HepG2 (cell line): ENCODE data around the gene CLCNKA. TPM values are rescaled to one million over a fixed set of nuclear protein-coding genes. Genes with fewer than 3 reads are reported as not detected.
A peak's percentile ranks its signal among the peaks of the same experiment; 100 is the strongest.

ENCODE experiments used
- ARNTL ChIP-seq: sonication (generic); formaldehyde crosslinking; IDR thresholded peaks from 2 replicates; pipeline ENCODE4 v1.4.0; 2020; ENCODE audit warnings: mild to moderate bottlenecking, missing genetic modification reagents
- ELF3 ChIP-seq: IDR thresholded peaks from 2 replicates; pipeline ENCODE4 v1.6.1; 2016; ENCODE audit warnings: missing genetic modification reagents, missing compliant biosample characterization
- GPN1 ChIP-seq: sonication (generic); formaldehyde crosslinking; IDR thresholded peaks from 2 replicates; pipeline ENCODE4 v1.5.1; 2020; ENCODE audit warnings: missing genetic modification reagents, borderline replicate concordance
- HNF4A ChIP-seq: sonication (generic); formaldehyde crosslinking; IDR thresholded peaks from 2 replicates; pipeline ENCODE4 v1.4.0; 2020; ENCODE audit warnings: missing genetic modification reagents
- HOXA9 ChIP-seq: sonication (generic); formaldehyde crosslinking; IDR thresholded peaks from 2 replicates; pipeline ENCODE4 v1.8.1; 2022; ENCODE audit warnings: missing genetic modification reagents, mild to moderate bottlenecking, moderate library complexity, borderline replicate concordance
- NR1H2 ChIP-seq: sonication (generic); formaldehyde crosslinking; IDR thresholded peaks from 2 replicates; pipeline ENCODE4 v1.8.1; 2022; ENCODE audit warnings: low read depth, missing genetic modification reagents, borderline replicate concordance
- PCBP1 ChIP-seq: fragments of 200-400 bp; formaldehyde crosslinking; IDR thresholded peaks from 2 replicates; pipeline ENCODE4 v1.6.1; 2017; ENCODE audit warnings: mild to moderate bottlenecking, low read depth, low read length, borderline replicate concordance
- POGZ ChIP-seq: sonication (generic); formaldehyde crosslinking; IDR thresholded peaks from 2 replicates; pipeline ENCODE4 v1.4.0; 2020; ENCODE audit warnings: mild to moderate bottlenecking, missing genetic modification reagents
- PTBP1 ChIP-seq: fragments of 200-400 bp; formaldehyde crosslinking; IDR thresholded peaks from 2 replicates; pipeline ENCODE4 v1.6.1; 2018; ENCODE audit warnings: low read length, low read depth; ENCODE audit not compliant: poor library complexity, severe bottlenecking
- RFX1 ChIP-seq: fragments of 450-650 bp; IDR thresholded peaks from 2 replicates; pipeline ENCODE4 v1.6.1; 2017
- SAFB2 ChIP-seq: sonication (generic); formaldehyde crosslinking; IDR thresholded peaks from 2 replicates; pipeline ENCODE4 v1.5.1; 2020; ENCODE audit warnings: missing genetic modification reagents, low read depth, mild to moderate bottlenecking, borderline replicate concordance
- SIN3A ChIP-seq: IDR thresholded peaks from 2 replicates; pipeline ENCODE4 v1.6.1; 2011; ENCODE audit warnings: low read depth, mild to moderate bottlenecking, control low read depth, low read length, borderline replicate concordance
- SRY ChIP-seq: sonication (generic); formaldehyde crosslinking; IDR thresholded peaks from 2 replicates; pipeline ENCODE4 v1.8.0; 2022; ENCODE audit warnings: mild to moderate bottlenecking, missing genetic modification reagents
- TOE1 ChIP-seq: sonication (generic); formaldehyde crosslinking; IDR thresholded peaks from 2 replicates; pipeline ENCODE4 v1.4.0; 2020; ENCODE audit warnings: mild to moderate bottlenecking, missing genetic modification reagents
- TOPORS ChIP-seq: sonication (generic); formaldehyde crosslinking; IDR thresholded peaks from 2 replicates; pipeline ENCODE4 v1.8.0; 2023; ENCODE audit warnings: mild to moderate bottlenecking, missing genetic modification reagents
- U2AF2 ChIP-seq: fragments of 200-400 bp; formaldehyde crosslinking; IDR thresholded peaks from 2 replicates; pipeline ENCODE4 v1.6.1; 2017; ENCODE audit warnings: low read depth, mild to moderate bottlenecking, low read length
- YEATS2 ChIP-seq: sonication (generic); formaldehyde crosslinking; IDR thresholded peaks from 2 replicates; pipeline ENCODE4 v1.4.0; 2020; ENCODE audit warnings: missing genetic modification reagents, borderline replicate concordance
- ZFP1 ChIP-seq: IDR thresholded peaks from 2 replicates; pipeline ENCODE4 v1.6.1; 2016
- ZNF280B ChIP-seq: sonication (generic); formaldehyde crosslinking; IDR thresholded peaks from 2 replicates; pipeline ENCODE4 v1.5.0; 2020; ENCODE audit warnings: missing genetic modification reagents, mild to moderate bottlenecking, borderline replicate concordance
- ZNF709 ChIP-seq: sonication (generic); formaldehyde crosslinking; IDR thresholded peaks from 2 replicates; pipeline ENCODE4 v1.5.0; 2020; ENCODE audit warnings: mild to moderate bottlenecking, missing genetic modification reagents
- ZNF777 ChIP-seq: sonication (generic); formaldehyde crosslinking; IDR thresholded peaks from 2 replicates; pipeline ENCODE4 v1.4.0; 2020; ENCODE audit warnings: missing genetic modification reagents
- ZNF878 ChIP-seq: sonication (generic); formaldehyde crosslinking; IDR thresholded peaks from 2 replicates; pipeline ENCODE4 v1.8.1; 2023; ENCODE audit warnings: mild to moderate bottlenecking, missing genetic modification reagents, moderate library complexity
- polyA plus RNA-seq, 8 experiments: library from polyadenylated mRNA; depleted of rRNA in 3 of 8; stranded (reverse) in 7 of 8; unstranded in 1 of 8; fragments of >200 nt; fragmentation: Illumina TruSeq in 4 of 8; extraction: Trizol in 4 of 8; gene quantifications; 2 replicates each; pipeline versions ENCODE4 v1.2.1 to v1.2.3, GENCODE V29; 2011 to 2016; ENCODE audit warnings: low read depth in 4 of 8, missing spikeins in 1 of 8, mixed read lengths in 1 of 8; ENCODE audit not compliant: insufficient read depth in 1 of 8
- total RNA-seq, 5 experiments: library from RNA; depleted of rRNA; stranded (reverse); fragments of >200 nt; fragmentation: Illumina TruSeq; extraction: Trizol; gene quantifications; 2 replicates each; pipeline ENCODE4 v1.2.3, GENCODE V29; 2016; ENCODE audit warnings: low read depth in 1 of 5
- TF ChIP-seq, protein P1 (sequence below): conservative IDR thresholded peaks from 2 replicates; pipeline ENCODE4 v1.6.1; 2018; ENCODE audit warnings: missing genetic modification reagents
- TF ChIP-seq, protein P2 (sequence below): sonication (generic); formaldehyde crosslinking; IDR thresholded peaks from 2 replicates; pipeline ENCODE4 v1.8.0; 2022; ENCODE audit warnings: low read depth, missing genetic modification reagents

The CLCNKA gene
- total and polyA plus RNA-seq, 2 of the 13 experiments (the other 11 are each of a cell fraction or from before 2014, with no cell fraction given): 0.03 TPM; not detected in 1

DNA sequence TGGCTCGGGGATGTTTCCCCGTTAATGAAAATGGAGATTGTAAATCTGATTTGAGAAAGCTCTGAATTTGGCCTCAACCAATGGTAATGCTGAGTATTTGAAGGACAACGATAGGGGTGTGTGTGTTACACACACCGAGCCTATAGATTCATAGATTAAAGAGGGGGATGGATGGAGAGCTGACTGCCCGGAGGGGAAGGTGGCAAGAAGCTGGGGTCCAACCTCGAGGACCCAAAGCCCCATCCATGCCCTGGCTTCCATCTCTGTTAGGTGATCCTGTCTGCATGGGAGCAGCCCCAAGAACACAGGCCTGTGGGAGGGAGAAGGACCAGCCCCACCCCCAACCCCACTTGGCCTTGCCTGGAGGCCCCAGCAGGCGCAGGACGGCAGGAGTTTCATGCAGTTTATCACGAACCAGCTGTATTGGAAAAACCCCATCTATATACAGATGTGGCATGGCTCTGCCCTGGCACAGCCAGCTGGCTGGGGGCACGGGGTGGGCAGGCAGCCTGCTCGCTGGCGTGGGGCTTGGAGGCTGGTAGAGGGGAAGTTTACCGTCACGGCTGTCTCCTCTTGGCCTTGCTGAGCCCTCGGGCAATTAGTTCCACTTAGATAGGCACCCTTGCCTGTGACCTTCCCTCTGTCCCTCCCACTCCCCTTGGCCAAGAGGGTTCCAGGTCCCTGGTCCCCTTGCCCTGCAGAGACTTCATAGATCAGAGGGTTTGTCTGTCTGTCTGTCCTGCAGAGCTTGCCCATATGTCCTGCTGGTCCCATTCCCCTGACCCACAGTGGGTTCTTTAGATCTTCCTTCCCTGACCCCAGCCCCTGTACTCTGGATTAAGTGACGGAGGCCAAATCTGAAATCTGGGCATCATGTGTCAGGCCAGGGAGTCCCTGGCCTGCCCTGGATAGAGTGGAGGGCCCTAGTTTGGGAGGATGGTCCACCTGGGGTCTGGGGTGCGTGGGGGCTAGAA lies 7.0 kb upstream of the CLCNKA start (continued):
- TF ChIP-seq ZNF280B (CRISPR knock-in tag): peak; percentile 16; the same call in 1 of the 2 replicates
- no peak for TF ChIP-seq SAFB2 (CRISPR knock-in tag)
- TF ChIP-seq TOE1 (CRISPR knock-in tag): no peak
- TF ChIP-seq POGZ (CRISPR knock-in tag): no peak
- no peak for TF ChIP-seq HNF4A (CRISPR knock-in tag)
- TF ChIP-seq TOPORS: no peak
- no peak for TF ChIP-seq SIN3A
- TF ChIP-seq, protein P1, sequence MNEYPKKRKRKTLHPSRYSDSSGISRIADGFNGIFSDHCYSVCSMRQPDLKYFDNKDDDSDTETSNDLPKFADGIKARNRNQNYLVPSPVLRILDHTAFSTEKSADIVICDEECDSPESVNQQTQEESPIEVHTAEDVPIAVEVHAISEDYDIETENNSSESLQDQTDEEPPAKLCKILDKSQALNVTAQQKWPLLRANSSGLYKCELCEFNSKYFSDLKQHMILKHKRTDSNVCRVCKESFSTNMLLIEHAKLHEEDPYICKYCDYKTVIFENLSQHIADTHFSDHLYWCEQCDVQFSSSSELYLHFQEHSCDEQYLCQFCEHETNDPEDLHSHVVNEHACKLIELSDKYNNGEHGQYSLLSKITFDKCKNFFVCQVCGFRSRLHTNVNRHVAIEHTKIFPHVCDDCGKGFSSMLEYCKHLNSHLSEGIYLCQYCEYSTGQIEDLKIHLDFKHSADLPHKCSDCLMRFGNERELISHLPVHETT (CRISPR knock-in tag): no peak
- TF ChIP-seq ARNTL: no peak
- TF ChIP-seq, protein P2, sequence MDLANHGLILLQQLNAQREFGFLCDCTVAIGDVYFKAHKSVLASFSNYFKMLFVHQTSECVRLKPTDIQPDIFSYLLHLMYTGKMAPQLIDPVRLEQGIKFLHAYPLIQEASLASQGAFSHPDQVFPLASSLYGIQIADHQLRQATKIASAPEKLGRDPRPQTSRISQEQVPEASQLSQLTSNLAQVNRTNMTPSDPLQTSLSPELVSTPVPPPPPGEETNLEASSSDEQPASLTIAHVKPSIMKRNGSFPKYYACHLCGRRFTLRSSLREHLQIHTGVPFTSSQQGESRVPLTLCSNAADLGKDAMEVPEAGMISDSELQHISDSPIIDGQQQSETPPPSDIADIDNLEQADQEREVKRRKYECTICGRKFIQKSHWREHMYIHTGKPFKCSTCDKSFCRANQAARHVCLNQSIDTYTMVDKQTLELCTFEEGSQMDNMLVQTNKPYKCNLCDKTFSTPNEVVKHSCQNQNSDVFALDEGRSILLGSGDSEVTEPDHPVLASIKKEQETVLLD (CRISPR knock-in tag): no peak
- no peak for TF ChIP-seq ZNF709 (CRISPR knock-in tag)
- no peak for TF ChIP-seq GPN1 (CRISPR knock-in tag)
- TF ChIP-seq ZNF878 (CRISPR knock-in tag): no peak
- TF ChIP-seq NR1H2 (CRISPR knock-in tag): no peak
- TF ChIP-seq SRY: no peak
- TF ChIP-seq HOXA9: no peak
- no peak for TF ChIP-seq ZNF777
- TF ChIP-seq RFX1: no peak
- no peak for TF ChIP-seq PTBP1
- TF ChIP-seq U2AF2: no peak
- TF ChIP-seq PCBP1: no peak
- no peak for TF ChIP-seq ZFP1 (CRISPR knock-in tag)
- no peak for TF ChIP-seq ELF3 (CRISPR knock-in tag)
- TF ChIP-seq YEATS2 (CRISPR knock-in tag): no peak
